Muscle of arm (tissue), 14 donors: ENCODE measurements around the gene ERFE. TPM values are rescaled to one million over a fixed set of nuclear protein-coding genes. Genes with fewer than 3 reads are reported as not detected.
A peak's percentile ranks its signal among the peaks of the same experiment; 100 is the strongest.
"Not testable (repeated sequence)": the region's sequence is repeated elsewhere in the genome, so short reads cannot be mapped to it uniquely, and the experiment has no call there.

Experiments
- DNase-seq: peaks from one replicate; pipeline ENCODE4 v3.0.0-alpha.2; 2013
- long read RNA-seq, 11 donors: transcript quantifications; one replicate each; lab custom pipeline, GENCODE V29; 2026
- polyA plus RNA-seq, 12 donors: library from polyadenylated mRNA; unstranded; fragments of 120-200 nt; gene quantifications; one replicate each; pipeline ENCODE4 v1.2.1, GENCODE V29; 2013; ENCODE audit not compliant: insufficient read length in 12 of 12

The ERFE gene, protein sequence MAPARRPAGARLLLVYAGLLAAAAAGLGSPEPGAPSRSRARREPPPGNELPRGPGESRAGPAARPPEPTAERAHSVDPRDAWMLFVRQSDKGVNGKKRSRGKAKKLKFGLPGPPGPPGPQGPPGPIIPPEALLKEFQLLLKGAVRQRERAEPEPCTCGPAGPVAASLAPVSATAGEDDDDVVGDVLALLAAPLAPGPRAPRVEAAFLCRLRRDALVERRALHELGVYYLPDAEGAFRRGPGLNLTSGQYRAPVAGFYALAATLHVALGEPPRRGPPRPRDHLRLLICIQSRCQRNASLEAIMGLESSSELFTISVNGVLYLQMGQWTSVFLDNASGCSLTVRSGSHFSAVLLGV
- polyA plus RNA-seq: 10 to 100 TPM in 6 of 12 donors, 1 to 10 TPM in 5, not detected in 1; 6.6 to 34.1 (median 11.5) TPM
- long read RNA-seq, donor 1: 0 reads
- long read RNA-seq, donor 2, partial matches to known transcripts: 0 of 2 reads
- long read RNA-seq, donor 2, other reads (novel, unspliced or antisense): 0 of 2 reads
- long read RNA-seq, donor 3: 0 reads
- long read RNA-seq, donor 4: 0 reads
- long read RNA-seq, donor 5, partial matches to known transcripts: 0 of 4 reads
- long read RNA-seq, donor 5, other reads (novel, unspliced or antisense): 0 of 4 reads
- long read RNA-seq, donor 6, partial matches to known transcripts: 0 of 2 reads
- long read RNA-seq, donor 6, other reads (novel, unspliced or antisense): 0 of 2 reads
- long read RNA-seq, donor 7, partial matches to known transcripts: 0 of 1 reads
- long read RNA-seq, donor 7, other reads (novel, unspliced or antisense): 0 of 1 reads
- long read RNA-seq, donor 8, partial matches to known transcripts: 0 of 4 reads
- long read RNA-seq, donor 8, other reads (novel, unspliced or antisense): 0 of 4 reads
- long read RNA-seq, donor 9, partial matches to known transcripts: 0 of 2 reads
- long read RNA-seq, donor 9, other reads (novel, unspliced or antisense): 0 of 2 reads
- long read RNA-seq, donor 10: 0 reads
- long read RNA-seq, donor 11, partial matches to known transcripts: 0 of 2 reads
- long read RNA-seq, donor 11, other reads (novel, unspliced or antisense): 0 of 2 reads

DNA sequence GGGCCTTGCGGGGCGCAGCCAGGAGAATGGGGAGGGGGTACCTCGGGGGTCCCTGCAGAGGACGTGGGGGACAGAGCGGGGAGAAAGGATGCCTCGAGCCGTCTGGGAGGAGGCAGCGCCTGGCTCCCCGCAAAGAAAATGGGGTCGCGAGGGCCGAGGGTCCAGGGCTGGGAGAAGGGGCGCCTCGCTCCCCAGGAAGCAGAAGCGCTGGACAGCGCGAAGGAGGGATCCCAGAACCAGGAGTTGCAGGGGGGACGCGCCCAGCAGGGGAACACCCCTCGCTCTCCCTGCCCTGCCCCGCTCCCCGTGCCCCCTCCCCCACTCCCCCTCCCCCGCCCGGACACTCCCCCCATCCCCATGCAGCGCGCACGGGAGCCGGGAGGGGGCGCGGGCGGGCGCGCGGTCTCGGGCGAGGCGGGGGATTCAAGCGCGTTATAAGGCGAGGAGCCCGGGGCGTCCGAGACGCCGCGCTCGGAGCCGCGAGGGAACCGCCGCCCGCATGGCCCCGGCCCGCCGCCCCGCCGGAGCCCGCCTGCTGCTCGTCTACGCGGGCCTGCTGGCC lies at the start of gene ERFE:
TSS of gene ERFE (plus strand) at position 462 of the 562 bp plus-strand sequence. CDS start at position 500, 38 bp downstream.
- DNase-seq: peak; percentile 29

DNA sequence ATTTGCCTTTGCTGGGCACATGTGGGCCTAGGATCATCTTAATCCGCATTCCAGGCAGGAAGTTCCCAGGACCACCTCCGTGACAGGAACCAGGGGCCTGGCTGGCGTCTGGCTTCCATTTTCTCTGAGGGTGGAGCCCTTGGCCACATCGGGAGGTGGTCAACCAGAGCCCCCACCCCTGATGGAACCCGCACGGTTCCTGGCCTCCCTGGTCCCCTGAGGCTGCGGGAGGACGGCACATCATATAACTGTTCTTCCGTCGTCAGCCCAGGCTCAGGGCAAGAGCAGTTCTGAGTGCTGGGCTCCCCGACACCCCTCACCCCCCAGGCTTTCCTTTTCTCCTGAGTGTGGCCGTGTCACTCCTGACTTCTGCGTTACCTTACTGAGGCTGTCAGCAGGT lies 45.2 kb upstream of the ERFE start:
- DNase-seq: no peak

DNA sequence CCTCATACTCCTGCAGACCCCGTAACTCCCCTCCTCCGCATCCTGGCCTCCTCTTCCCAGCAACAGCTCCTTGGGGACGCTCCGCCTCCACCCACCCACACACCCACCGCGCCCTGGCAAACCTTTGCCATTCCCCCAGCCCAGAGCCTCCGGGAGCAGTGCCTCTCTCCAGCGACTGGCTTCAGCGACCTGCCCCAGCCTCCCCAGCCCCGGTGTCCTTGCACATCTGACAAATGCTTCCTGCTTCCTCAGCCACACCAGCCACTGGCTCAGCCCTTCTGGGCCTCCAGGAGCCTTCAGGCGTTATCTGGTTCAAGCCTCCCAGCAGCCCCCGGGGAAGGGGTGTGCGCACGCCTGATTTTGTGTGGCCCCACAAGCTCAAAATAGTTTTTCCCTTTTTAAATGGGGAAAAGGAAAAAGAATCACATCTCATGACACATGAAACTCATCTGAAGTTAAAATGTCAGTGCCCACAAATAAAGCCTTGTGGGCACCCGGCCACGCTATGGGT lies 44.4 kb upstream of the ERFE start:
- no peak for DNase-seq

DNA sequence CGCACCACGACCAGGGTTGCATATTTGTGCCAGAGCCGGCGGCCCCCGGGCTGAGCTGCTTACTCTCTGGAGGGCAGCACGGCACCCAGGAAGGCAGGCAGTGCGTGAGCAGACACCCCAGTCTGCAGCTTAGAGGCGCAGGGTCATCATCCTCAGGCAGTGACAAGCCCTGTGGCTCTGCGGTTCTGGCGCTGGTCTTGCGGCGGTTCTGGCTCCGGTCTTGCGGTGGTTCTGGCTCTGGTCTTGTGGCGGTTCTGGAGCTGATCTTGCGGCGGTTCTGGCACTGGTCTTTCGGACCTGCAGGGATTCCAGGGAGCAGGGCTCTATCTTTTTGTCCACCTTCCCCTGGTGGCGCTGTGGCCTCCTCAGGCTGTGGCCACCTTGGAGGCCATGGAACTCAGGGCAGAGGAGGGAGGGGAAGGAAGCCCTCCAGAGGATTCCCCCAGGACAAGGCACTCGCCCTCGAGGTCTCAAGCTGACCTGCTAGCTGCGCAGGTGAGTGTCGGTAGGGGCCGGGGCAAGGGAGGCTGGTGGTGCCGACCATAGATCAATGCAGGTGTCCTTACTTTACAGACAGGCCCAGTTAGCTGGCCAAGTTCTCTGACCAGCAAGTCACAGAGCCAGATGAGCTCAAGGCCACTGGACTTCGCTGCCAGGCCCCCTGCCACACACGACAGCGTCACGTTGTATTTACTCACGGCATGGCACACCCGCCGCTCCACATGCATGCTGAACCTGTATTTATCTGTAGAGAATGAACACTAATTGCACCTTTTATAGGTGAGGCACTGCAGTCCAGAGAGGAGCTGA lies 43.7 kb upstream of the ERFE start:
- DNase-seq: no peak

- DNase-seq: not testable (repeated sequence)
Measured at GRCh38 chr2:238115709-238116108, 43.1 kb upstream of the ERFE start.

- no peak for DNase-seq
Measured at GRCh38 chr2:238116298-238117198, 42.2 kb upstream of the ERFE start.

DNA sequence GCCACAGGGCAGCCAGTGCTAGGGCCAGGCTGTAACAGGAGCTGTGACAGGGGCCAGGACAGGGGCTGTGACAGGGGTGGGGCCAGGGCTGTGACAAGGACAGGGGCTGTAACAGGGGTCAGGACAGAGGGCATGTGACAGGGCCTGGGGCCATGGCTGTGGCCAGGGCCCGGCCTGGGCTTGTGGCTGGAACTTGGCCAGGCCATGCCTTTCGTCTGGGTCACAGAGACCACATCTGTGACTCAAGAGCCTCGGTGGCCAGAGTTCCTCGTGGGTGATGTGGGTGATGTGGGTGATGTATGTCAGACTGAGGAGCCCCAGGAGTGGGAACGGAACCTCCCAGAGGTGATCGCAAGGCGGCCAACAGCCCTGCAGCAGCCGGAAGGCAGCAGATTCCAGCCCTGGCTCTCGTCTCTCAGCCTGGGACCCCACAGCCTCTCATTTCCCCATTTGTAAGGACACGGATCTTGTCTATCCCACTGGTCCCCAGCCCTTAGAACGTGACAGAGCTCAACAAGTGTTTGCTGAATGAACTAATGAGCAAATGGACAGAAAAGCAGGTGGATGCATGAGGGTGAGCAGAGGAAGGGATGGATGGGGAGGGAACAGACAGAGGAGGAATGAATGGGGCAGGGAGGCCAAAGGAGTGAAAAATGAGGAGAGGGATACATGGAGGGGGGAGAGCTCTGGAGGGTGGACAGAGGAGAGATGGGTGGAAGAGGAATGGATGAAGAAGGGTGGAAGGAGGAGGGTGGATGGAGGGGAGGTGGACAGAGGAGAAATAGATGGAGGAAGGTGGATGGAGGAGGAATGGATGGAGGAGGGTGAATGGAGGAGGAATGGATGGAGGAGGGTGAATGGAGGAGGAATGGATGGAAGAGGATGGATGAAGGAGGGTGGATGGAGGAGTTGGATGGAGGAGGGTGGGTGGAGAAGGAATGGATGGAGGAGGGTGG lies 41.3 kb upstream of the ERFE start:
- DNase-seq: no peak

DNA sequence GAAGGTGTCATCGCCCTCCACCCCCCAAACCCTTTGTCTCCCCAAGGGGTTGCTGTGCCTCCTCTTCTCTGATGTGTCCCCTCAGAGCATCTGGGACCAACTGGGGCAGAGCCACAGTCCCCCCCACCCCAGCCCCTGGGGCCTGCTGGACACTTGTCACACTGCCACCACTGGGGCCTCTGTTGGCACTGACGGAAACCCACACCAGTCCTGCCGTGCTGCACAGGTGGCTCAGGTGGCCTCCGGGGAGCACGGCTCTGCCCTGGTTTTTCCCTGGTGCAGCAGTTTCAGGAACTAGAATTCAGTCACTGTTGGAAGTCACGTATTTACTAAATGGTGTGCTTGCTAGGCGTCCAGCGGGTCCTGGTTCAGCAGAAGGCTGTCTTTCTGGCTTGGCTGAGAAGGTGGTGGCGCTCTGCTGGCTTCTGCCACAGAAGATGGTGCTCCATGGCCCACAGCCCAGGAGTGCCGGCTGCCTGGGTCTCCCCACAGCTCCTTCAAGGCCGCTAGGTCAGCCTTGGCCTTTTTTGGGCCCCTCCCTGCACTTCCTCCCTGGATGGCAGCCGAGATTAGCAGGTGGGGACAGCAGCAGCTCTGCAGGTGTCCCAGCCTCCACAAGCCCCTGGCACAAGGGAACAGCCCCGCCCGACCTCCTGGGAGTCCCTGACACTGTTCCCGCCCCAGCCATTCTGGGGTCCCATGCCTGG lies 38.9 kb upstream of the ERFE start:
- no peak for DNase-seq

DNA sequence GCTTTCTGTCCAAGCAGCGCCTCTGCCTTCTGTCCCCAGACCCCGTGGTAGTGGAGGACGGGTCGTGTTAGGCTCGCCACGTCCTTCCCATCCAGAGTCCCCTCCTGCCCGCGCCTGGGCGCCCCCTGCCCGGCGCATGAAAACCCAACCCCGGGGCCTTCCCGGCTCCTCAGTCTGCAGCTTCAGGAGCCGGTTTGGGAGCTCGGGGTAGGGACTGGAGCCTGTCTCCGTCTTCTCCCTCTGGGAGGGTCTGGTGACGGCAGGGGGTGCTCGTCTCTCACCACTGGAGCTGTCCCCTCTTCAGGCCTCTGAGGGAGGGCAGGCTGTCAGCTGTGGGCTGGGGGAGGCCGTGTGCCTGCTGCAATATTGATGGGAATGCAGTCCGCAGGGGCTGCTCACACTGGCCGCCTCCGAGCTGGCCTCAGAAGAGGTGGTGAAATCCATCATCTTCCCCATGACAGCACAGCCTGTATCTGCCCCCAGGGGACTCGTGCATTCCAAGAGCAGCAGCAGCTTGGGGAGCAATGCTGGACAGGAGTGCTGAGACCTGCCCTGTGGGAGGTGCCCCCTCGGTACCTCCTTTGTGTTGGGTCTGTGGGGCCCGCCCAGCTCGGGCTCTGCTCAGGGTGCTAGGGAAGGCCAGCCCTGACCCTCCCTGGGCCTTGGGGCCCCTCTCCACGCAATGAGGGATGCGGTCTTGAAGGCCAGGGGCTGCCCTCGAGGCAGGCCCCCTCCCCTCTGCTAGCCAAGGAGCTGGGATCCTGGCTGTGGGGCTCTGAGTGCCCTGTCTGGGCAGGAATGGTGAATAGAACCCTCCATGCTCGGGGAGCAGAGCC lies 38.1 kb upstream of the ERFE start:
- no peak for DNase-seq

GRCh38 chr2:238121511-238122286 lies 37.1 kb upstream of the ERFE start:
- DNase-seq: no peak

- no peak for DNase-seq
Measured at GRCh38 chr2:238122287-238123217, 36.2 kb upstream of the ERFE start.

DNA sequence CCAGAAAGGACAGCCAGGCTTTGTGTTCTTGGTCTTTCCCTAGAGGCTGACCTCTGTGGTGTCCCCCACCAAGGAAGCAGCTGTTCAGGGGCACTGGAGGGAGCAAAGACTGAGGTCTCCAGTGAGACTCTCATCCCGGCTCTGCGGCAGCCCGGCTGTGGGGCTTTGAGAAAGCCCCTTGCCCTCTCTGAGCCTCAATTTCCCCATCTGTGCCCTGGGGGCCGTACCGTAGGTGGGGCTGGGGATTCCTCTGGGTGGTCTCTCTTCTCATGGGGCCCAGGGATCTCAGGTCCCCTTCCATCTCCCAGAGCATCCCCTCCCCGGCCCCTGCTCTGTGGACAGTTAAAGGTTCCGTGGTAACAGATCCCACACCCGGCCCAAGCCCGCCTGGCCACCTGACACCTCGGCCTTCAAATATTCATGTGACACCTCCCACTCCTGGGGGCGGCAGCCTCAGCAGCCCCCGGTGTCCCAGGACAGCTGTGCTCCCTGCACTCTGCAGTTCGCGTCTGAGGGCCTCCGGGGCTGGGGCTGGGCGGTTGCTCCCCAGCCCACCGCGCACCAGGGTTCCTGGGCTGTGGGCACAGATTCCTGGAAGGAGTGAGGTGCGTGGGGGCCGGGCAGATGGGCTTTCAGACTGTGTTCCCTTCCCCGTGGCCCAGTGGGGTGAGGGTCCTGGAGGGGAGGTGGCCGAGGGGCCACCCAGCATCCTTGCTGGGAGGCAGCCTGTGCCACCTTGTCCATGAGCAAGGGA lies 35.4 kb upstream of the ERFE start:
- DNase-seq: no peak

DNA sequence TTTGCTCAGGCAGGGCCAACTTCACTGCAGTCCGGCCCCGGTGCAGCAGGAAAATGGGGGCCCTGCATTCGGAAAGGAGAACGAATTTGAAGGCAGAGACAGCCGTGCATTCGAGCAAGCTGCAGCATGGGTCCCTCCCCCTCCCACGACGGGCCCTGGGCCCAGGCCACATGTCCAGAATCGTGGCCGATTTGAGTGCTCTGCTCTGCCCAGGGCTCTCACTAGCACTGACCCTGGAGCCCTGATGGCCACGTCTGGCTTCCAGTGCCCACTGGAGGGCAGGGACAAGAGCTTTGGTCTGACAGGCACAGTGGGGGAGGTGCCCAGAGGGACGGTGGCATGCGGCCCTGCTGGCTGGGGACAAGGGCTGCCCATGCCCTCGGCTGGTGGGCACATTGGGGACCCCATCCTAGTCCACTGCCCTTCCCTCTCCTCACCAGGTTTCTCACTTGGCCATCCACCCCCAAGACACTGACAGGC lies 34.7 kb upstream of the ERFE start:
- no peak for DNase-seq
